Bronchial epithelial cell (primary cell): ENCODE measurements around the gene HECW1. TPM values are rescaled to one million over a fixed set of nuclear protein-coding genes. Genes with fewer than 3 reads are reported as not detected.
A peak's percentile ranks its signal among the peaks of the same experiment; 100 is the strongest.

Experiments
- DNase-seq: peaks from one replicate; pipeline ENCODE4 v3.0.0-alpha.2; 2010; ENCODE audit warnings: low read depth
- FAIRE-seq: peaks from 2 replicates; lab custom pipeline; 2011; peaks lifted over from hg19 to GRCh38; lab: Jason Lieb, UNC
- H3K27me3 ChIP-seq: 2 replicates; pipeline ENCODE4 v1.5.1; 2011; ENCODE audit warnings: low read length; ENCODE audit not compliant: control insufficient read depth, insufficient read depth
- H3K36me3 ChIP-seq: 2 replicates; pipeline ENCODE4 v1.5.1; 2011; ENCODE audit warnings: low read length; ENCODE audit not compliant: control insufficient read depth, insufficient read depth
- H3K4me3 ChIP-seq: 2 replicates; pipeline ENCODE4 v1.5.1; 2011; ENCODE audit warnings: mild to moderate bottlenecking, low read depth, low read length, control low read depth
- total RNA-seq: library from RNA; depleted of rRNA; stranded (reverse); fragments of >200 nt; gene quantifications from 2 replicates; pipeline ENCODE4 v1.2.1, GENCODE V29; 2014
- TF ChIP-seq, protein P1 (sequence below): IDR thresholded peaks from 2 replicates; pipeline ENCODE4 v1.5.1; 2011; ENCODE audit warnings: mild to moderate bottlenecking, moderate library complexity, low read length, control low read depth, inconsistent platforms; ENCODE audit not compliant: insufficient read depth, severe bottlenecking

Gene HECW1
- total RNA-seq, 1 donor from 2014 or later = under 0.01 TPM

GRCh38 chr7:43151076-43151475, 38.6 kb downstream of the HECW1 start:
- Histone ChIP-seq H3K27me3 (no peaks in the 10 kb centered on the region), H3K4me3 (no peak overlapping the region), H3K36me3 (no peaks in the 10 kb centered on the region)
- FAIRE-seq (no peak), DNase-seq (no peak)
- TF ChIP-seq, protein P1, sequence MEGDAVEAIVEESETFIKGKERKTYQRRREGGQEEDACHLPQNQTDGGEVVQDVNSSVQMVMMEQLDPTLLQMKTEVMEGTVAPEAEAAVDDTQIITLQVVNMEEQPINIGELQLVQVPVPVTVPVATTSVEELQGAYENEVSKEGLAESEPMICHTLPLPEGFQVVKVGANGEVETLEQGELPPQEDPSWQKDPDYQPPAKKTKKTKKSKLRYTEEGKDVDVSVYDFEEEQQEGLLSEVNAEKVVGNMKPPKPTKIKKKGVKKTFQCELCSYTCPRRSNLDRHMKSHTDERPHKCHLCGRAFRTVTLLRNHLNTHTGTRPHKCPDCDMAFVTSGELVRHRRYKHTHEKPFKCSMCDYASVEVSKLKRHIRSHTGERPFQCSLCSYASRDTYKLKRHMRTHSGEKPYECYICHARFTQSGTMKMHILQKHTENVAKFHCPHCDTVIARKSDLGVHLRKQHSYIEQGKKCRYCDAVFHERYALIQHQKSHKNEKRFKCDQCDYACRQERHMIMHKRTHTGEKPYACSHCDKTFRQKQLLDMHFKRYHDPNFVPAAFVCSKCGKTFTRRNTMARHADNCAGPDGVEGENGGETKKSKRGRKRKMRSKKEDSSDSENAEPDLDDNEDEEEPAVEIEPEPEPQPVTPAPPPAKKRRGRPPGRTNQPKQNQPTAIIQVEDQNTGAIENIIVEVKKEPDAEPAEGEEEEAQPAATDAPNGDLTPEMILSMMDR = no peak

- DNase-seq = no peak
- no peaks in the 10 kb centered on the region for H3K36me3 ChIP-seq
- no peak overlapping the region for H3K4me3 ChIP-seq
- no peaks in the 10 kb centered on the region for H3K27me3 ChIP-seq
- TF ChIP-seq, protein P1 = no peak
- FAIRE-seq = no peak
Observed at GRCh38 chr7:43152696-43153095, 40.2 kb downstream of the HECW1 start.

- no peaks in the 10 kb centered on the region for H3K27me3 ChIP-seq
- TF ChIP-seq, protein P1 = no peak
- H3K4me3 ChIP-seq = no peak overlapping the region
- no peak for DNase-seq
- FAIRE-seq = no peak
- H3K36me3 ChIP-seq = no peaks in the 10 kb centered on the region
Observed at GRCh38 chr7:43155636-43156035, 43.2 kb downstream of the HECW1 start.

GRCh38 chr7:43163885-43164284, 51.4 kb downstream of the HECW1 start:
- Histone ChIP-seq H3K36me3 (no peaks in the 10 kb centered on the region), H3K4me3 (no peak overlapping the region), H3K27me3 (peaks cover 1% of the 10 kb centered on the region)
- FAIRE-seq = no peak
- DNase-seq = no peak
- TF ChIP-seq, protein P1 = no peak

DNA sequence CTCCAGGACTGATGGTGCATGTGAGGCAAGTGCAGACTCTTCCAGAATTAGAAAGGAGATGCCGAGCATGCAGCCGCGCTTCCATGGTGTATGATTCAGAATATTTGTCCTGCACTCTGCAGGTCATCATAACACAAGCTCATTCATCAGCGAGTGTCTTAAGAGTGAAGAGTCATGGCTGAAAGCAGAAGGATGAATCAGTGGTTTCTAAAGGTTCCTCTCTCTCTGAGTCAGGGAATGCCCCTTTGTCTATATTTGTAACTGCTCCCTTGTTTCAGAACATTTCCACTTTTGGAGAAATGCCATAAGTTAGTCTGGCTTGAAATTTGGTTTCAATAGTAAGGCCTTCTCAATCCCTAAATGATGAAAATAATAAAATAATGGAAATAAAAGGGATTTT, 52.3 kb downstream of the HECW1 start:
- FAIRE-seq = peak; percentile 95

More for the DNA sequence above, 52.3 kb downstream of the HECW1 start:
- DNase-seq = peak; percentile 99
- no peaks in the 10 kb centered on the region for H3K36me3 ChIP-seq
- TF ChIP-seq, protein P1 = no peak
- no peak overlapping the region for H3K4me3 ChIP-seq
- peaks cover 1% of the 10 kb centered on the region for H3K27me3 ChIP-seq
